PFSK-1 (cell line): Measurements from ENCODE around the gene NYNRIN.

Experiments
- FOXP2 ChIP-seq: optimal IDR thresholded peaks from 2 replicates; pipeline ENCODE3; 2011; ENCODE audit warnings: borderline replicate concordance, control low read depth, inconsistent platforms; ENCODE audit not compliant: insufficient read depth; ENCODE audit errors: extremely low read length, extremely low read depth
- POLR2AphosphoS5 ChIP-seq: IDR thresholded peaks from 2 replicates; pipeline ENCODE4 v1.6.1; 2012; ENCODE audit warnings: low read depth, mild to moderate bottlenecking, control low read depth, low read length, moderate library complexity
- REST ChIP-seq, 2 experiments: IDR thresholded peaks; 2 replicates each; pipeline versions ENCODE4 v1.6.1 to v1.8.0; 2011 to 2012; ENCODE audit warnings: low read depth in 2 of 2, low read length in 2 of 2, control low read depth in 1 of 2, inconsistent platforms in 1 of 2, mild to moderate bottlenecking in 1 of 2, moderate library complexity in 1 of 2; ENCODE audit not compliant: insufficient read depth in 1 of 2
- SIN3A ChIP-seq: IDR thresholded peaks from 2 replicates; pipeline ENCODE4 v1.6.1; 2012; ENCODE audit warnings: mild to moderate bottlenecking, low read length, moderate library complexity, borderline replicate concordance; ENCODE audit not compliant: insufficient read depth
- TAF1 ChIP-seq: IDR thresholded peaks from 2 replicates; pipeline ENCODE4 v1.6.1; 2012; ENCODE audit warnings: low read length, control low read depth, borderline replicate concordance; ENCODE audit not compliant: insufficient read depth

Gene NYNRIN

GRCh38 chr14:24440606-24441399 lies 42.0 kb downstream of the NYNRIN start:
- no peak for TF ChIP-seq TAF1
- peak; percentile 32; the same call in 1 of the 2 replicates for TF ChIP-seq POLR2AphosphoS5

GRCh38 chr14:24441485-24441884 lies 42.7 kb downstream of the NYNRIN start:
- no peak for TF ChIP-seq REST (IDR thresholded peaks at IDR 0.05; ENCODE audit: insufficient read depth in 1 of 2, low read depth in 2 of 2, low read length in 2 of 2)
- no peak for TF ChIP-seq TAF1
- no peak for TF ChIP-seq SIN3A
- TF ChIP-seq POLR2AphosphoS5: no peak
- no peak for TF ChIP-seq FOXP2

- TF ChIP-seq REST (IDR thresholded peaks at IDR 0.05; ENCODE audit: insufficient read depth in 1 of 2, low read depth in 2 of 2, low read length in 2 of 2): no peak
- TF ChIP-seq TAF1: peak; percentile 37; the same call in 1 of the 2 replicates
These were observed 43.1 kb downstream of the NYNRIN start for GRCh38 chr14:24441904-24442239.

- TF ChIP-seq POLR2AphosphoS5 (peak; percentile 75), TAF1 (no peak; the same call in 1 of the 2 replicates), FOXP2 (peak; percentile 7)
These were observed 43.6 kb downstream of the NYNRIN start, which contains the start of gene SDR39U1 for GRCh38 chr14:24442240-24443052. TSS of gene SDR39U1 (minus strand) at chr14:24442776. CDS start at chr14:24442769, 7 bp downstream.

GRCh38 chr14:24443053-24443665 lies 44.4 kb downstream of the NYNRIN start:
- no peak for TF ChIP-seq SIN3A
- TF ChIP-seq FOXP2: no peak
- no peak for TF ChIP-seq REST (IDR thresholded peaks at IDR 0.05; ENCODE audit: insufficient read depth in 1 of 2, low read depth in 2 of 2, low read length in 2 of 2)
- TF ChIP-seq POLR2AphosphoS5: no peak; the same call in 1 of the 2 replicates

GRCh38 chr14:24456980-24457379 lies 58.2 kb downstream of the NYNRIN start:
- TF ChIP-seq TAF1 (no peak), SIN3A (no peak), REST (IDR thresholded peaks at IDR 0.05; ENCODE audit: insufficient read depth in 1 of 2, low read depth in 2 of 2, low read length in 2 of 2) (no peak), POLR2AphosphoS5 (no peak), FOXP2 (no peak)
